ENCODE results near the gene DNAJC16. TPM values are rescaled to one million over a fixed set of nuclear protein-coding genes. Genes with fewer than 3 reads are reported as not detected.

Gene DNAJC16
- total and polyA plus RNA-seq, 2 of the 13 experiments (the other 11 are each of a cell fraction or from before 2014, with no cell fraction given) = 11.4 to 15.4 TPM

DNA sequence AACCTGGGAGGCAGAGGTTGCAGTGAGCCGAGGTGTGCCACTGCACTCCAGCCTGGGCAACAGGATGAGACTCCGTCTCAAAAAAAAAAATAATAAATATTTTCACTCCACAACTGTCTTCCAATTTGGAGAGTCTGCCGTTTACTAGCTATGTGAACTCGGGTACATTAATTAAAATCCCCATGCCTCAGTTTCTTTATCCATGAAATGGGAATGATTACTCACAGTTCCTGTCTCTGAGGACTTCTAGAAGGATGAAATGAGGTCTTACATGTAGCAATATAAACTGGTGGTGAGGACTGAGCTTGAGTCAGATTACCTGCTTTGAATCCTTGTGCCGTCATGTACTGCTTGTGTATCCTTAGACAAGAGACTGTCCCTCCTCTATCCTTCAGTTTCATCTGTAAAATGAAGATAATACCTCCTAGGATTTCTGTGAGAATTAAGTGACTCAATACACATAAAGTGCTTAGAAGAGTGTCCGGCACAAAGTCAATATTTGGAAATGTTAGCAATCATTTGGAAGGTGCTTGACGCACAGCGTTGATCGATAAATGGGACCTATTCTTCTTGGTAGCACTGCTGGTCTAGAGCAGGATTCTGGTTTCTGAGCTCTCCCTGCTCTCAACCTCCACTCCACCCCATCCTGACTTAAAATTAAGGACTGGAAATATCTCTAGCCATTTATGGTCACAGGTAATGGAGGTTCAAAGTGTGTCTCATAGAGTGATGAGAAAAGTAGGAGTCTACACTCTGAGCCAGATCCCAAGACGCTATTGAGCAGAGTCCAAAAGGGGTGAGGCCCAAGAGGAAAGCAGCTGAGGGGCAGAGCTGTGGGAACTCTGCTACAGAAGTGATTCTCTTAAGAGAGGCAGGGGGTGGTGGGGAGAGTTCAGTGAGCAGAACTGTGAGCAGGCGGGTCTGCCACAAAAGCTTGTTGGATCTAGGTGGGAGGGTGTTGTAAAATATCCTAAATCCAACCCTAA lies 79.0 kb downstream of the DNAJC16 start (continued):
- TF ChIP-seq, protein P1, sequence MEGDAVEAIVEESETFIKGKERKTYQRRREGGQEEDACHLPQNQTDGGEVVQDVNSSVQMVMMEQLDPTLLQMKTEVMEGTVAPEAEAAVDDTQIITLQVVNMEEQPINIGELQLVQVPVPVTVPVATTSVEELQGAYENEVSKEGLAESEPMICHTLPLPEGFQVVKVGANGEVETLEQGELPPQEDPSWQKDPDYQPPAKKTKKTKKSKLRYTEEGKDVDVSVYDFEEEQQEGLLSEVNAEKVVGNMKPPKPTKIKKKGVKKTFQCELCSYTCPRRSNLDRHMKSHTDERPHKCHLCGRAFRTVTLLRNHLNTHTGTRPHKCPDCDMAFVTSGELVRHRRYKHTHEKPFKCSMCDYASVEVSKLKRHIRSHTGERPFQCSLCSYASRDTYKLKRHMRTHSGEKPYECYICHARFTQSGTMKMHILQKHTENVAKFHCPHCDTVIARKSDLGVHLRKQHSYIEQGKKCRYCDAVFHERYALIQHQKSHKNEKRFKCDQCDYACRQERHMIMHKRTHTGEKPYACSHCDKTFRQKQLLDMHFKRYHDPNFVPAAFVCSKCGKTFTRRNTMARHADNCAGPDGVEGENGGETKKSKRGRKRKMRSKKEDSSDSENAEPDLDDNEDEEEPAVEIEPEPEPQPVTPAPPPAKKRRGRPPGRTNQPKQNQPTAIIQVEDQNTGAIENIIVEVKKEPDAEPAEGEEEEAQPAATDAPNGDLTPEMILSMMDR (CRISPR knock-in tag; IDR thresholded peaks at IDR 0.05) = no peak
- TF ChIP-seq ARHGAP35 (CRISPR knock-in tag; IDR thresholded peaks at IDR 0.05; ENCODE audit: borderline replicate concordance) (no peak), ZNF619 (CRISPR knock-in tag; IDR thresholded peaks at IDR 0.05) (no peak), PRPF4 (IDR thresholded peaks at IDR 0.05; ENCODE audit: low read depth, low read length, poor library complexity, severe bottlenecking) (no peak), PLRG1 (conservative IDR thresholded peaks at IDR 0.05) (no peak), ZNF589 (CRISPR knock-in tag; conservative IDR thresholded peaks at IDR 0.05) (no peak), ZNF292 (CRISPR knock-in tag; IDR thresholded peaks at IDR 0.05; ENCODE audit: borderline replicate concordance, low read depth) (peak; percentile 59; the same call in 1 of the 2 replicates), SP4 (CRISPR knock-in tag; IDR thresholded peaks at IDR 0.05) (no peak), NFYB (CRISPR knock-in tag; IDR thresholded peaks at IDR 0.05) (no peak)
- TF ChIP-seq, protein P2, sequence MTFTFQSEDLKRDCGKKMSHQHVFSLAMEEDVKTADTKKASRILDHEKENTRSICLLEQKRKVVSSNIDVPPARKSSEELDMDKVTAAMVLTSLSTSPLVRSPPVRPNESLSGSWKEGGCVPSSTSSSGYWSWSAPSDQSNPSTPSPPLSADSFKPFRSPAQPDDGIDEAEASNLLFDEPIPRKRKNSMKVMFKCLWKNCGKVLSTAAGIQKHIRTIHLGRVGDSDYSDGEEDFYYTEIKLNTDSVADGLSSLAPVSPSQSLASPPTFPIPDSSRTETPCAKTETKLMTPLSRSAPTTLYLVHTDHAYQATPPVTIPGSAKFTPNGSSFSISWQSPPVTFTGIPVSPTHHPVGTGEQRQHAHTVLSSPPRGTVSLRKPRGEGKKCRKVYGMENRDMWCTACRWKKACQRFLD (CRISPR knock-in tag; IDR thresholded peaks at IDR 0.05; ENCODE audit: borderline replicate concordance) = no peak
- TF ChIP-seq, protein P3, sequence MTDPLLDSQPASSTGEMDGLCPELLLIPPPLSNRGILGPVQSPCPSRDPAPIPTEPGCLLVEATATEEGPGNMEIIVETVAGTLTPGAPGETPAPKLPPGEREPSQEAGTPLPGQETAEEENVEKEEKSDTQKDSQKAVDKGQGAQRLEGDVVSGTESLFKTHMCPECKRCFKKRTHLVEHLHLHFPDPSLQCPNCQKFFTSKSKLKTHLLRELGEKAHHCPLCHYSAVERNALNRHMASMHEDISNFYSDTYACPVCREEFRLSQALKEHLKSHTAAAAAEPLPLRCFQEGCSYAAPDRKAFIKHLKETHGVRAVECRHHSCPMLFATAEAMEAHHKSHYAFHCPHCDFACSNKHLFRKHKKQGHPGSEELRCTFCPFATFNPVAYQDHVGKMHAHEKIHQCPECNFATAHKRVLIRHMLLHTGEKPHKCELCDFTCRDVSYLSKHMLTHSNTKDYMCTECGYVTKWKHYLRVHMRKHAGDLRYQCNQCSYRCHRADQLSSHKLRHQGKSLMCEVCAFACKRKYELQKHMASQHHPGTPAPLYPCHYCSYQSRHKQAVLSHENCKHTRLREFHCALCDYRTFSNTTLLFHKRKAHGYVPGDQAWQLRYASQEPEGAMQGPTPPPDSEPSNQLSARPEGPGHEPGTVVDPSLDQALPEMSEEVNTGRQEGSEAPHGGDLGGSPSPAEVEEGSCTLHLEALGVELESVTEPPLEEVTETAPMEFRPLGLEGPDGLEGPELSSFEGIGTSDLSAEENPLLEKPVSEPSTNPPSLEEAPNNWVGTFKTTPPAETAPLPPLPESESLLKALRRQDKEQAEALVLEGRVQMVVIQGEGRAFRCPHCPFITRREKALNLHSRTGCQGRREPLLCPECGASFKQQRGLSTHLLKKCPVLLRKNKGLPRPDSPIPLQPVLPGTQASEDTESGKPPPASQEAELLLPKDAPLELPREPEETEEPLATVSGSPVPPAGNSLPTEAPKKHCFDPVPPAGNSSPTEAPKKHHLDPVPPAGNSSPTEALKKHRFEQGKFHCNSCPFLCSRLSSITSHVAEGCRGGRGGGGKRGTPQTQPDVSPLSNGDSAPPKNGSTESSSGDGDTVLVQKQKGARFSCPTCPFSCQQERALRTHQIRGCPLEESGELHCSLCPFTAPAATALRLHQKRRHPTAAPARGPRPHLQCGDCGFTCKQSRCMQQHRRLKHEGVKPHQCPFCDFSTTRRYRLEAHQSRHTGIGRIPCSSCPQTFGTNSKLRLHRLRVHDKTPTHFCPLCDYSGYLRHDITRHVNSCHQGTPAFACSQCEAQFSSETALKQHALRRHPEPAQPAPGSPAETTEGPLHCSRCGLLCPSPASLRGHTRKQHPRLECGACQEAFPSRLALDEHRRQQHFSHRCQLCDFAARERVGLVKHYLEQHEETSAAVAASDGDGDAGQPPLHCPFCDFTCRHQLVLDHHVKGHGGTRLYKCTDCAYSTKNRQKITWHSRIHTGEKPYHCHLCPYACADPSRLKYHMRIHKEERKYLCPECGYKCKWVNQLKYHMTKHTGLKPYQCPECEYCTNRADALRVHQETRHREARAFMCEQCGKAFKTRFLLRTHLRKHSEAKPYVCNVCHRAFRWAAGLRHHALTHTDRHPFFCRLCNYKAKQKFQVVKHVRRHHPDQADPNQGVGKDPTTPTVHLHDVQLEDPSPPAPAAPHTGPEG (CRISPR knock-in tag; IDR thresholded peaks at IDR 0.05) = no peak
- TF ChIP-seq, protein P4, sequence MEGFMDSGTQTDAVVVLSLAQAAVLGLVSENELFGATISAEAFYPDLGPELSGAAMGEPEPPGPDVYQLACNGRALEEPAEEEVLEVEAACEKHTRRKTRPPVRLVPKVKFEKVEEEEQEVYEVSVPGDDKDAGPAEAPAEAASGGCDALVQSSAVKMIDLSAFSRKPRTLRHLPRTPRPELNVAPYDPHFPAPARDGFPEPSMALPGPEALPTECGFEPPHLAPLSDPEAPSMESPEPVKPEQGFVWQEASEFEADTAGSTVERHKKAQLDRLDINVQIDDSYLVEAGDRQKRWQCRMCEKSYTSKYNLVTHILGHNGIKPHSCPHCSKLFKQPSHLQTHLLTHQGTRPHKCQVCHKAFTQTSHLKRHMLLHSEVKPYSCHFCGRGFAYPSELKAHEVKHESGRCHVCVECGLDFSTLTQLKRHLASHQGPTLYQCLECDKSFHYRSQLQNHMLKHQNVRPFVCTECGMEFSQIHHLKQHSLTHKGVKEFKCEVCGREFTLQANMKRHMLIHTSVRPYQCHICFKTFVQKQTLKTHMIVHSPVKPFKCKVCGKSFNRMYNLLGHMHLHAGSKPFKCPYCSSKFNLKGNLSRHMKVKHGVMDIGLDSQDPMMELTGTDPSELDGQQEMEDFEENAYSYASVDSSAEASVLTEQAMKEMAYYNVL (CRISPR knock-in tag; IDR thresholded peaks at IDR 0.05; ENCODE audit: borderline replicate concordance) = 0 out of 2 replicates have a peak, but pooled peaks have one; percentile 23

Data from HepG2 (cell line).